Uterus (tissue), 2 donors: ENCODE data around the gene MAPK7.

Source experiments
- CTCF ChIP-seq, 4 experiments: fragments of 200-600 bp in 2 of 4; fragments of 450-650 bp in 2 of 4; sonication (generic) in 2 of 4; IDR thresholded peaks; one replicate each; pipeline ENCODE4 v1.5.1; 2016 to 2019; ENCODE audit warnings: antibody characterized with exemption in 4 of 4, mild to moderate bottlenecking in 2 of 4, moderate library complexity in 1 of 4
- POLR2A ChIP-seq, 2 donors: fragments of 450-650 bp; IDR thresholded peaks; one replicate each; pipeline ENCODE4 v1.6.1; 2016; ENCODE audit warnings: antibody characterized with exemption in 2 of 2, mild to moderate bottlenecking in 1 of 2, moderate library complexity in 1 of 2

GRCh38 chr17:19376811-19377210, 1.5 kb upstream of the MAPK7 start:
- TF ChIP-seq CTCF (IDR thresholded peaks at IDR 0.05) (no peak), POLR2A (IDR thresholded peaks at IDR 0.05) (no peak)
